Neuronal stem cell (in vitro differentiated cells): ENCODE results near the gene ABCD2.

ENCODE experiments used
- DNase-seq: peaks from one replicate; pipeline ENCODE4 v3.0.0-alpha.2; 2013; ENCODE audit warnings: low spot score
- H2AFZ ChIP-seq: one replicate; pipeline ENCODE4 v1.6.1; 2013; ENCODE audit warnings: mild to moderate bottlenecking, low read length, inconsistent platforms
- H2AK5ac ChIP-seq: 2 replicates; pipeline ENCODE4 v1.6.1; 2013; ENCODE audit warnings: low read depth, mild to moderate bottlenecking, inconsistent platforms, low read length, moderate library complexity, mixed read lengths
- H2BK120ac ChIP-seq: 2 replicates; pipeline ENCODE4 v1.6.1; 2013; ENCODE audit warnings: low read depth, mild to moderate bottlenecking, inconsistent platforms, low read length, moderate library complexity, mixed read lengths
- H2BK12ac ChIP-seq: one replicate; pipeline ENCODE4 v1.6.1; 2013; ENCODE audit warnings: low read length, inconsistent platforms
- H2BK15ac ChIP-seq: 2 replicates; pipeline ENCODE4 v1.6.1; 2013; ENCODE audit warnings: mild to moderate bottlenecking, low read length, inconsistent platforms, mixed read lengths
- H2BK5ac ChIP-seq: one replicate; pipeline ENCODE4 v1.6.1; 2013; ENCODE audit warnings: inconsistent platforms, mild to moderate bottlenecking, low read length, moderate library complexity
- H3K14ac ChIP-seq: one replicate; pipeline ENCODE4 v1.6.1; 2013; ENCODE audit warnings: low read length, inconsistent platforms
- H3K18ac ChIP-seq: 2 replicates; pipeline ENCODE4 v1.6.1; 2013; ENCODE audit warnings: low read length, inconsistent platforms
- H3K23ac ChIP-seq: 2 replicates; pipeline ENCODE4 v1.6.1; 2013; ENCODE audit warnings: low read depth, mild to moderate bottlenecking, mixed read lengths, low read length, inconsistent platforms; ENCODE audit not compliant: poor library complexity
- H3K27ac ChIP-seq: replicated peaks from 3 replicates; pipeline ENCODE4 v1.5.1; 2013; ENCODE audit warnings: low read length, inconsistent platforms
- H3K27me3 ChIP-seq, 3 experiments: 2 replicates each; pipeline ENCODE4 v1.6.1; 2013; ENCODE audit warnings: low read length in 3 of 3, mild to moderate bottlenecking in 2 of 3, inconsistent platforms in 1 of 3, low read depth in 1 of 3, mixed read lengths in 1 of 3, moderate library complexity in 1 of 3; ENCODE audit not compliant: control insufficient read depth in 3 of 3, insufficient read depth in 3 of 3
- H3K36me3 ChIP-seq, 2 donors: replicated peaks in 1 of 2; 2 replicates each; pipeline ENCODE4 v1.6.1; 2013; ENCODE audit warnings: low read length in 2 of 2; ENCODE audit not compliant: control insufficient read depth in 2 of 2, insufficient read depth in 2 of 2
- H3K4ac ChIP-seq: 2 replicates; pipeline ENCODE4 v1.6.1; 2013; ENCODE audit warnings: inconsistent platforms, mild to moderate bottlenecking, low read length, moderate library complexity
- H3K4me1 ChIP-seq, 2 donors: 1 replicate in 1 of 2; 2 replicates in 1 of 2; pipeline ENCODE4 v1.6.1; 2013; ENCODE audit warnings: low read length in 2 of 2, low read depth in 1 of 2; ENCODE audit not compliant: control insufficient read depth in 2 of 2, insufficient read depth in 1 of 2
- H3K4me2 ChIP-seq: one replicate; pipeline ENCODE4 v1.6.1; 2013; ENCODE audit warnings: mild to moderate bottlenecking, low read length, inconsistent platforms; ENCODE audit not compliant: insufficient read depth, poor library complexity, severe bottlenecking
- H3K4me3 ChIP-seq, 2 donors: 2 replicates each; pipeline ENCODE4 v1.5.1; 2013; ENCODE audit warnings: low read length in 2 of 2, mild to moderate bottlenecking in 2 of 2, inconsistent platforms in 1 of 2, moderate library complexity in 1 of 2
- H3K79me1 ChIP-seq: one replicate; pipeline ENCODE4 v1.6.1; 2013; ENCODE audit warnings: low read depth, mild to moderate bottlenecking, inconsistent platforms, low read length, moderate library complexity
- H3K9ac ChIP-seq: one replicate; pipeline ENCODE4 v1.6.1; 2013; ENCODE audit warnings: mild to moderate bottlenecking, low read depth, low read length, inconsistent platforms; ENCODE audit not compliant: poor library complexity
- H3K9me3 ChIP-seq, 2 donors: replicated peaks in 1 of 2; 2 replicates each; pipeline versions ENCODE3 to v1.6.1; 2013; ENCODE audit warnings: low read length in 2 of 2, mild to moderate bottlenecking in 2 of 2, inconsistent platforms in 1 of 2, low read depth in 1 of 2, mixed read lengths in 1 of 2, moderate library complexity in 1 of 2; ENCODE audit not compliant: control insufficient read depth in 2 of 2, insufficient read depth in 1 of 2
- H4K8ac ChIP-seq: one replicate; pipeline ENCODE4 v1.6.1; 2013; ENCODE audit warnings: low read depth, mild to moderate bottlenecking, inconsistent platforms, low read length, moderate library complexity
- H4K91ac ChIP-seq: one replicate; pipeline ENCODE4 v1.6.1; 2013; ENCODE audit warnings: low read length, low read depth, mild to moderate bottlenecking, inconsistent platforms; ENCODE audit not compliant: poor library complexity
- WGBS, 2 donors: extraction: QIAGEN DNeasy Blood & Tissue Kit; methylation state at CpG; one replicate each; pipeline ENCODE4 v1.1.7; 2013; ENCODE audit warnings: missing lambda C conversion rate in 2 of 2, mixed read lengths in 1 of 2; ENCODE audit not compliant: insufficient read length in 2 of 2, insufficient replicate concordance in 1 of 2; ENCODE audit errors: extremely low coverage in 2 of 2; 5-methylcytosine and 5-hydroxymethylcytosine counted together

ABCD2 gene

DNA sequence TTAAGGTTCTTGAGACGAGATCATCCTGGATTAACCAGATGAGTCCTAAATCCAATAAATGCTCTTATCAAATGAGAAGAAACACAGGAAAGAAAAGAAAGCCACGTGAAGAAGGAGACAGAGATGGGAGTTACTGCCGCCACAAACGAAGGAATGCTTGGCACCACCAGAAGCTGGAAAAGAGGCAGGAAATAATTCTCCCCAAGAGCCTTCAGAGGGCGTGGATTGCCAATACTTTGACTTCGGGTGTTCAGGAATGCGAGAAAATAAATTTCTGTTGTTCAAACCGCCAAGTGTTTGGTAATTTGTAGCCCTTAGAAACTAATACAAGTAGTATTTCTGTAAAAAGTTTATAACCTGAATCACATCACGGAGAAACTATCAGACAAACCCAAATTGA lies 31.3 kb downstream of the ABCD2 start:
- Histone ChIP-seq H3K4me3 (no peak overlapping the region), H2AFZ (no peak overlapping the region), H2AK5ac (no peak overlapping the region), H3K79me1 (no peaks in the 10 kb centered on the region), H3K4me2 (no peak overlapping the region), H3K36me3 (no peaks in the 10 kb centered on the region), H3K9me3 (no peaks in the 10 kb centered on the region), H2BK120ac (no peak overlapping the region), H3K4me1 (no peaks in the 10 kb centered on the region), H3K9ac (no peak overlapping the region), H3K18ac (no peak overlapping the region), H4K91ac (no peak overlapping the region), H3K27me3 (no peaks in the 10 kb centered on the region), H2BK15ac (no peak overlapping the region), H2BK12ac (no peak overlapping the region), H3K23ac (no peak overlapping the region), H4K8ac (no peak overlapping the region), H3K4ac (no peak overlapping the region), H3K14ac (no peak overlapping the region), H3K27ac (no peak overlapping the region), H2BK5ac (no peak overlapping the region)
- no peak for DNase-seq
- WGBS, 2 donors, result no CpG with 5 or more reads among the region's 9 CpGs

DNA sequence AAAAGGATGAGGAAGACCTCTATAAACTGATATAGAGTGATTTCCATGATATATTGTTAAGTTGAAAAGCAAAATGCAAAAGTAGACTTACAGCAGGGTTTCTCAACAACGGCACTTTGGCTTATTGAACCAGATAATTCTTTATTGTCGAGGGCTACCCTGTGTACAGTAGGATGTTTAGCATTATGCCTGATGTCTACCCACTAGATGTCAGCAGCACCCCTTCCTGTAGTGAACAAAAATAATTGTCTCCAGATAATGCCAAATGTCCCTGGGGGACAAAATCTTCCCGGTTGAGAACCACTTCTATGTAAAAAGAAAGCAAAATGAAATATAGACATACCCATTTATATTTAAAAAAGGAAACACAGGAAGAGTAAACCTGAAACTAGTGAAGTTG lies 32.4 kb downstream of the ABCD2 start:
- H3K9ac ChIP-seq, result no peak overlapping the region
- H3K27ac ChIP-seq, result no peak overlapping the region
- no peak overlapping the region for H2BK15ac ChIP-seq
- no peaks in the 10 kb centered on the region for H3K36me3 ChIP-seq
- no peak overlapping the region for H3K14ac ChIP-seq
- no peak overlapping the region for H4K91ac ChIP-seq
- no peaks in the 10 kb centered on the region for H3K4me1 ChIP-seq
- DNase-seq, result no peak
- no peak overlapping the region for H3K4me2 ChIP-seq
- H2AK5ac ChIP-seq, result no peak overlapping the region
- H4K8ac ChIP-seq, result no peak overlapping the region
- no peak overlapping the region for H3K23ac ChIP-seq
- no peak overlapping the region for H2BK5ac ChIP-seq
- H3K27me3 ChIP-seq, result no peaks in the 10 kb centered on the region
- no peak overlapping the region for H3K18ac ChIP-seq
- no peaks in the 10 kb centered on the region for H3K9me3 ChIP-seq
- H3K79me1 ChIP-seq, result no peaks in the 10 kb centered on the region
- H2BK12ac ChIP-seq, result no peak overlapping the region
- H3K4me3 ChIP-seq, result no peak overlapping the region
- H2BK120ac ChIP-seq, result no peak overlapping the region
- no peak overlapping the region for H3K4ac ChIP-seq
- WGBS, 2 donors, result no CpG with 5 or more reads among the region's 3 CpGs
- H2AFZ ChIP-seq, result peak overlapping the region; percentile 5

DNA sequence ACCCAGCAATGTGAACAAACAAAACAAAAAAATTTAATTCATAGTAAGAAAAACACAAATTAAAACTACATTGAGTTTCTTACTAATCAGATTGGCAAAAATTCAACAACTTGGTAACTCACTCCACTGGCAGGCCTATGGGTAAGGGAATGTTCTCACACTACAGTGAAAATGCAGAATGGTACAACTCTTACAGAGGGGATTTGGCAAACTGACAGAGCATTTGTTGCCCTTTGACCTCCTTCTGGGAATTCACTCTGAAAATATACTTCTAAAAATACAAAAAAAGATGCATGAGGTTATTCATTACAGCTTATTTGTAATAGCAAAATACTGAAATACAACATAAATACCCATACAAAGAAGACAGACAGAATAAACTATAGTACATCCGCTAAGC lies 32.8 kb downstream of the ABCD2 start:
- H3K14ac ChIP-seq, result no peak overlapping the region
- no peak overlapping the region for H2BK5ac ChIP-seq
- DNase-seq, result no peak
- H3K4ac ChIP-seq, result no peak overlapping the region
- H3K23ac ChIP-seq, result no peak overlapping the region
- no peak overlapping the region for H4K91ac ChIP-seq
- no peak overlapping the region for H3K18ac ChIP-seq
- no peaks in the 10 kb centered on the region for H3K79me1 ChIP-seq
- H2BK12ac ChIP-seq, result no peak overlapping the region
- no peak overlapping the region for H3K4me2 ChIP-seq
- H2AFZ ChIP-seq, result no peak overlapping the region
- H3K36me3 ChIP-seq, result no peaks in the 10 kb centered on the region
- no peak overlapping the region for H2BK120ac ChIP-seq
- H3K27me3 ChIP-seq, result no peaks in the 10 kb centered on the region
- no CpG with 5 or more reads among the region's 1 CpG for WGBS, 2 donors
- H3K9ac ChIP-seq, result no peak overlapping the region
- no peak overlapping the region for H4K8ac ChIP-seq
- H3K4me1 ChIP-seq, result peaks cover 0 to under 1% of the 10 kb centered on the region in 2 donors
- no peaks in the 10 kb centered on the region for H3K9me3 ChIP-seq
- no peak overlapping the region for H2AK5ac ChIP-seq
- H3K27ac ChIP-seq, result no peak overlapping the region
- no peak overlapping the region for H2BK15ac ChIP-seq
- H3K4me3 ChIP-seq, result no peak overlapping the region

DNA sequence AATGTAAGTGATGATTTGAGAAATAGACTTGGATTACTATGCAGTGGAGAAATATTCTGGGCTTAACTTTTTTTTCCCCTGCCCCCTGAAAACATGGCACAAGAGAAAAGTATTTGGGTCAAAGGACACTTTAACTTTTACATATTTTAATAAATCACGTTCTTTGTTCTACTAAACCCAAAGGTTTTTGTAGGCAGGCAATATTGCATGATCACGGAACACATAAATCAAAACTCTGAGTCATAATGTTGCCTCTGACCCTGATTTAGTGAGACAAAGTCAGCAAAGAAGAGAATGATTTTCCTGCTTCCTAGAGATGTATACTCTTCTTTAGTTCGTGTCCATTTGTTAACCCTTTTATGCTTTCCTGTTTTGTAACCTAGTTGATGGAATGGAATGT lies 38.0 kb downstream of the ABCD2 start:
- no peaks in the 10 kb centered on the region for H3K79me1 ChIP-seq
- no peak overlapping the region for H4K91ac ChIP-seq
- H3K36me3 ChIP-seq, result no peaks in the 10 kb centered on the region
- no peak overlapping the region for H2BK120ac ChIP-seq
- H2BK15ac ChIP-seq, result no peak overlapping the region
- no peak overlapping the region for H3K14ac ChIP-seq
- H3K4me1 ChIP-seq, result peaks cover 0 to 5% of the 10 kb centered on the region in 2 donors
- DNase-seq, result no peak
- no peak overlapping the region for H3K4me3 ChIP-seq
- H3K9me3 ChIP-seq, result no peaks in the 10 kb centered on the region
- no peaks in the 10 kb centered on the region for H3K27me3 ChIP-seq
- peak overlapping the region; percentile 48 for H2AFZ ChIP-seq
- no peak overlapping the region for H3K4ac ChIP-seq
- no peak overlapping the region for H2AK5ac ChIP-seq
- no peak overlapping the region for H3K4me2 ChIP-seq
- H4K8ac ChIP-seq, result no peak overlapping the region
- H3K9ac ChIP-seq, result no peak overlapping the region
- H2BK12ac ChIP-seq, result no peak overlapping the region
- H3K18ac ChIP-seq, result no peak overlapping the region
- no peak overlapping the region for H3K27ac ChIP-seq
- H3K23ac ChIP-seq, result no peak overlapping the region
- no CpG with 5 or more reads among the region's 3 CpGs for WGBS, 2 donors
- H2BK5ac ChIP-seq, result no peak overlapping the region
